Fibroblast of skin of abdomen (primary cell): ENCODE results near the gene ADCY1.
"Not testable (repeated sequence)": the region's sequence is repeated elsewhere in the genome, so short reads cannot be mapped to it uniquely, and the experiment has no call there.

Experiments used
- DNase-seq: peaks from one replicate; pipeline ENCODE4 v3.0.0-alpha.2; 2013

The ADCY1 gene

DNA sequence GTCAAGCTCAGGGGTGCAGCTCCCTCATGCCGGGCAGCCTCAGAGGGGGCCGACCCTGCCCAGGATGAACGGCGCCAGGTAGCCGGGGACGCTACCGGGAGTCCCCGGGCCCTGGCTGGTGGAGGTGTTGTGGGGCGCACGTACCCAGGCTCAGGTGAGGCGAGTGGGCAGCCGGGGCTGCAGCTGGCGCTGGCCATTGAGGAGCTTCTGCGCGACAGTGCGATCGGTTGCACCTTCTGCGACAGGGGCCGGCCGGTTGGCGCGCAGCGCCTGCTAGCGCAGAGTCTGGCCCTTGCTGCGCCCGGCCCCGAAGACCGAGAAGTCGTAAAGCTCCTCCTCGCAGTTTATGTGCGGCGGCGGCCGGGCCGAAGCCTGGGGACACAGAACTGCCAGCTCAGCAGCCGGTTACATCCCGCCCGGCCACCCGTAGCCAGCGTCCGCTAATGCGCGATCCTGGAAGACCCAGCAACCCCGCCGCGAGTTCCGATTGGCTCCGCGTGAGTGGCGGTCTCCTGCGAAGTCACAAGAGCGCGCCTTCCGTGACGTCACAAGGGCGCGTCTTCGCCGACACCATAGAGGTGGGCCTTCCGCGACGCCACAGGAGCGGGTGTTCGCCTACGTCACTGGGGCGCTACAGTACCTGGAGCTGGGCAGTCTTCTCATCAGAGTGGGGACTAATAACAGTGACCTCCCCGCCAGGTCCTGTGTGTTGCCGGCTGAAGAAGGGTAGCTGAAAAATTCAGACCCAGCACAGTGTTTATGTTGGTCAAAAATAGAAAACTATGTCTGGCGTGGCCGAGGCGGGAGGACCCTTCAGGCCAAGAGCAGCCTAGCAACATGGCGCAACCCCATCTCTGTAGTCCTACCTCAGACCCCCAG is 194.6 kb downstream of the ADCY1 start:
- DNase-seq: peak; percentile 99

DNA sequence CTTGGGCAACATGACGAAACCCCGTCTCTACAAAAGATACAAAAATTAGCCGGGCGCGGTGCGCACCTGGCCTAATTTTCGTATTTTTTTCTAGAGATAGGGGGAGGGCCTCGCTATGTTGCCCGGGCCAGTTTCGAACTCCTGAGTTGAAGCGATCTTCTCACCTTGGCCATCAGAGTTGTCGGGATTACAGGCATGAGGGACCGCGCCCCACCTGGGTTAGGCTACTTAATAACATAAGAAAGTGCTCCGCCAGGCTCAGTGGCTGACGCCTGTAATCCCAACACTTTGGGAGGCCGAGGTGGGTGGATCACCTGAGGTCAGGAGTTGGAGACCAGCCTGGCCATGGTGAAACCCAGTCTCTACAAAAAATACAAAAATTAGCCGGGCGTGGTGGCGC is 195.5 kb downstream of the ADCY1 start:
- not testable (repeated sequence) for DNase-seq
